Gastrocnemius medialis (tissue), 4 donors: ENCODE measurements around the gene GUCY2D.

ENCODE experiments used
- POLR2A ChIP-seq, 2 donors: fragments of 450-650 bp; IDR thresholded peaks; one replicate each; pipeline ENCODE4 v1.6.1; 2017; ENCODE audit warnings: antibody characterized with exemption in 2 of 2, mild to moderate bottlenecking in 2 of 2, moderate library complexity in 2 of 2
- TF ChIP-seq, protein P1 (sequence below), 5 experiments: fragments of 450-650 bp in 3 of 5; fragments of 200-600 bp in 2 of 5; sonication (generic) in 2 of 5; IDR thresholded peaks in 4 of 5; conservative IDR thresholded peaks in 1 of 5; 1 replicate in 4 of 5; 2 replicates in 1 of 5; pipeline ENCODE4 v1.5.1; 2016 to 2019; ENCODE audit warnings: antibody characterized with exemption in 5 of 5, mild to moderate bottlenecking in 3 of 5, moderate library complexity in 3 of 5

DNA sequence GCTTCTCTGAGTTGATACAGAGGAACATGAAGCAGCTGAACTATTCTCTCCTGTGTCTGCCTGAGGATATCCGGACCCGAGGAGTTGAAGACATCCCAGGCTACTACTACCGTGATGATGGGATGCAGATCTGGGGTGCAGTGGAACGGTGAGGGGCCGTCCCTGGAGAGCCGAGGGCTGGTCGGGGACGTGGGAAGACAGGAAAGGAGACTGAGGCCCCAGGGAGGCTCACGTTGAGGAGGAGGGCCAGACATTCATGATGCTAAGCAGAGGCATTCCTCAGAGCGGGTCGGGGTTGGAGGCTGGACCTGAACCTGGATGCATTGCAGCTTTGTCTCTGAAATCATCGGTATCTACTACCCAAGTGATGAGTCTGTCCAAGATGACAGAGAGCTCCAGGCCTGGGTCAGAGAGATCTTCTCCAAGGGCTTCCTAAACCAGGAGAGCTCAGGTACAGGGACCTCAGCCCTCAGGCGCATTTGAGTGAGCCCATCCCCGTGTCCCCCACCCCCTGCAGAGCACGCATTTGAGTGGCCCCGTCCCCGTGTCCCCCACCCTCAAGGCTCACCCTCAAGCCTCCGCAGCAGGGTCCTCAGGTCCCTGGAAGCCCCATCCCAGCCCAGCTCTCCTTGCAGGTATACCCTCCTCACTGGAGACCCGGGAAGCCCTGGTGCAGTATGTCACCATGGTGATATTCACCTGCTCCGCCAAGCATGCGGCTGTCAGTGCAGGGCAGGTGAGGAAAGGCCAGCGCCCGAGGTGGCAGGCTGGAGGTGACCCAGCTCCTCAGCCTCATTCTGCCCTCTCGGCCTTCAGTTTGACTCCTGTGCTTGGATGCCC is 44.7 kb downstream of the GUCY2D start:
- TF ChIP-seq, protein P1, sequence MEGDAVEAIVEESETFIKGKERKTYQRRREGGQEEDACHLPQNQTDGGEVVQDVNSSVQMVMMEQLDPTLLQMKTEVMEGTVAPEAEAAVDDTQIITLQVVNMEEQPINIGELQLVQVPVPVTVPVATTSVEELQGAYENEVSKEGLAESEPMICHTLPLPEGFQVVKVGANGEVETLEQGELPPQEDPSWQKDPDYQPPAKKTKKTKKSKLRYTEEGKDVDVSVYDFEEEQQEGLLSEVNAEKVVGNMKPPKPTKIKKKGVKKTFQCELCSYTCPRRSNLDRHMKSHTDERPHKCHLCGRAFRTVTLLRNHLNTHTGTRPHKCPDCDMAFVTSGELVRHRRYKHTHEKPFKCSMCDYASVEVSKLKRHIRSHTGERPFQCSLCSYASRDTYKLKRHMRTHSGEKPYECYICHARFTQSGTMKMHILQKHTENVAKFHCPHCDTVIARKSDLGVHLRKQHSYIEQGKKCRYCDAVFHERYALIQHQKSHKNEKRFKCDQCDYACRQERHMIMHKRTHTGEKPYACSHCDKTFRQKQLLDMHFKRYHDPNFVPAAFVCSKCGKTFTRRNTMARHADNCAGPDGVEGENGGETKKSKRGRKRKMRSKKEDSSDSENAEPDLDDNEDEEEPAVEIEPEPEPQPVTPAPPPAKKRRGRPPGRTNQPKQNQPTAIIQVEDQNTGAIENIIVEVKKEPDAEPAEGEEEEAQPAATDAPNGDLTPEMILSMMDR (IDR thresholded peaks at IDR 0.05 in 4 of 5, conservative IDR thresholded peaks at IDR 0.05 in 1 of 5): no peak
- TF ChIP-seq POLR2A (IDR thresholded peaks at IDR 0.05): no peak
